Measurements from ENCODE around the gene PTGR3.

DNA sequence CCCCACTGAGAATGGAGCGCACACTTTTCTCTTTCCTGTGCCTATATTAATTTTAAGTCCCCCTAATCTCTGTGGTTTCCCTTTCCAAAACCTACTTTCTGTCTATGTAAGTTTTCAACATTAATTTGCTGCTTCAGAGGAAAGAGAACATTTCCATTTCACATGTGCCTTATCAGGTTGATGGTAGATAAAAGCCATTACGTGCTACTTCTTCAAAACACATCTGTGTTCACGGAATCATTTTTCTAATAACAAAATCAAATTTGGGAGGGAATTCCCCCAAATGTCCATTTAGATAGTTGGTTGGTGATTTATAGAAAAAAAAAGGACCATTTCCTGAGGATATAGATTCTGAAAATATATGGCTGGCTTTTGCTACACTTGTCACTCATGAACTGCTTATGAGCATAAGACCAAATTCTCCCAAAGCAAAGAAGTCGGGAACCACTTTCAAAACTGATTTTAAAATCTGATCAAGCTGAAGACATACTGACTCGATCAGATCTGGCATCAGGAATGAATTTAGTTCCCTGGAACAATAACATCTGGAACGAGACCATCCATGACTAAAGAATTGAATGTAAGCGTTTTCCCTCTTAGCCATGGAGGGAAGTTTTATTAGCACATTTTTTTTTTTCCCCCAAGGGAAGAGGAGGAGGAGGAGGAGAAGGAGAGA lies 8.2 kb downstream of the PTGR3 start:
- no peak for TF ChIP-seq POLR2A (IDR thresholded peaks at IDR 0.05)
- TF ChIP-seq, protein P1, sequence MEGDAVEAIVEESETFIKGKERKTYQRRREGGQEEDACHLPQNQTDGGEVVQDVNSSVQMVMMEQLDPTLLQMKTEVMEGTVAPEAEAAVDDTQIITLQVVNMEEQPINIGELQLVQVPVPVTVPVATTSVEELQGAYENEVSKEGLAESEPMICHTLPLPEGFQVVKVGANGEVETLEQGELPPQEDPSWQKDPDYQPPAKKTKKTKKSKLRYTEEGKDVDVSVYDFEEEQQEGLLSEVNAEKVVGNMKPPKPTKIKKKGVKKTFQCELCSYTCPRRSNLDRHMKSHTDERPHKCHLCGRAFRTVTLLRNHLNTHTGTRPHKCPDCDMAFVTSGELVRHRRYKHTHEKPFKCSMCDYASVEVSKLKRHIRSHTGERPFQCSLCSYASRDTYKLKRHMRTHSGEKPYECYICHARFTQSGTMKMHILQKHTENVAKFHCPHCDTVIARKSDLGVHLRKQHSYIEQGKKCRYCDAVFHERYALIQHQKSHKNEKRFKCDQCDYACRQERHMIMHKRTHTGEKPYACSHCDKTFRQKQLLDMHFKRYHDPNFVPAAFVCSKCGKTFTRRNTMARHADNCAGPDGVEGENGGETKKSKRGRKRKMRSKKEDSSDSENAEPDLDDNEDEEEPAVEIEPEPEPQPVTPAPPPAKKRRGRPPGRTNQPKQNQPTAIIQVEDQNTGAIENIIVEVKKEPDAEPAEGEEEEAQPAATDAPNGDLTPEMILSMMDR (IDR thresholded peaks at IDR 0.05), result no peak

All from esophagus squamous epithelium (tissue), 4 donors.